Mucosa of descending colon (tissue), 3 donors: Measurements from ENCODE around the gene TRAPPC10. TPM values are rescaled to one million over a fixed set of nuclear protein-coding genes. Genes with fewer than 3 reads are reported as not detected.
"Not testable (repeated sequence)": the region's sequence is repeated elsewhere in the genome, so short reads cannot be mapped to it uniquely, and the experiment has no call there.

Experiments
- ATAC-seq: fragments of 200-7000 bp; cut with Tn5 transposase; one replicate; pipeline ENCODE4 v1.9.1; 2020; ENCODE audit warnings: mild to moderate bottlenecking, moderate library complexity
- DNase-seq, 3 donors: peaks; one replicate each; pipeline ENCODE4 v3.0.0-alpha.2; 2020
- H3K36me3 ChIP-seq: fragments of 200-600 bp; one replicate; pipeline ENCODE4 v1.8.0; 2021; ENCODE audit warnings: low read depth, mild to moderate bottlenecking
- H3K4me1 ChIP-seq: fragments of 200-600 bp; one replicate; pipeline ENCODE4 v1.8.0; 2021; ENCODE audit warnings: low read depth, mild to moderate bottlenecking
- H3K4me3 ChIP-seq: fragments of 200-600 bp; one replicate; pipeline ENCODE4 v1.8.0; 2021; ENCODE audit warnings: mild to moderate bottlenecking
- H3K9me3 ChIP-seq: fragments of 200-600 bp; one replicate; pipeline ENCODE4 v1.8.0; 2021; ENCODE audit warnings: mild to moderate bottlenecking
- intact Hi-C, 2 donors: fragments of 100-400 bp; cut with DNase I in 1 of 2; cut with micrococcal nuclease in 1 of 2; formaldehyde crosslinking; loops; one replicate each; pipeline versions ENCODE4 v1.11.0 to v1.11.1; 2022; cut with DNase I, micrococcal nuclease
- total RNA-seq, 3 donors: library from RNA; stranded (reverse); fragmentation: NEBNext Ultra II Directional in 2 of 3; extraction: Animal tissue kit (Norgen Biotek cat#: 25700) in 2 of 3; gene quantifications; one replicate each; pipeline versions ENCODE4 v1.2.1 to v1.2.4, GENCODE V29; 2021 to 2023
- TF ChIP-seq, protein P1 (sequence below): fragments of 200-600 bp; IDR thresholded peaks from one replicate; pipeline ENCODE4 v1.8.0; 2022; ENCODE audit warnings: antibody characterized with exemption, mild to moderate bottlenecking
- donor health status: DM: no; HTN: no; CAD: no; lungs with moderate emphysema.
- donor health status: DM: no; HTN: no; CAD: no.
- donor health status: DM: no; HTN: yes; CAD: no.

The TRAPPC10 gene
- total RNA-seq, 3 donors from 2014 or later, result 57.7 to 86.8 (median 61.9) TPM

DNA sequence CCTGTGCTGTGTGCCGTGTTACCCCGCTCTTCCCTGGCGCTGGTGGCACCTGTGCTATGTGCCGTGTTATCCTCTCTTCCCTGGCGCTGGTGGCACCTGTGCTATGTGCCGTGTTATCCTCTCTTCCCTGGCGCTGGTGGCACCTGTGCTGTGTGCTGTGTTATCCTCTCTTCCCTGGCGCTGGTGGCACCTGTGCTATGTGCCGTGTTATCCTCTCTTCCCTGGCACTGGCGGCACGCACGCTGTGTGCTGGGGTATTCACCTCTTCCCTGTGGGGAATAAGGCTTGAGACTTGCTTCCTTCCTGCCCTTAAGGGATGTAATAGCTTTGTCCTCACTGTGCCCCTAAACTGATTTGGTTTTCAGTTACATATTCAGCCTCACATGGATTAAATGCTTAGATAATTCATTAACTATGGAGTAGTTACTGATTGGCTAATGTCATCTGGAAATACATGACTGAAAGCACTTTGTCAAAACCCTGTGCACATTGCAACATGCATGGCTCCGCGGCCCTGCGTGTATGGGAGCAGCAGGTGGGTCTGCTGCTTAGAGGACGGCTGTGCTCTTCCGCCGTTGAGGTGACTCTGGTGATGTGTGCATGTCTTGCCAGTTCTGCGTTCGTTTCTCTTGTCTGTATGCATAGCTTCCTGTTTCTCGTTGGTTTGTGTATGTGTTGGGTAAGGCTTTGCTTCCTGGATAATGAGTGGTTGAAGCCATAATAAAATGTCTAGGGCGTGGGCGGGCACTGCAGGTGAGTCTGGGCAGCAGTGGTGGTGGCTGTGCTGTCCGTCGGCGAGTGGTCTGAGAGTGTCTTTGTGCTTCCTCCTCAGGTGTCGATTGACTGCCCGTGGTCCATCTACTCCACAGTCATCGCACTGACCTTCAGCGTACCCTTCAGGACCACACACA is 77.1 kb downstream of the TRAPPC10 start:
- TF ChIP-seq, protein P1, sequence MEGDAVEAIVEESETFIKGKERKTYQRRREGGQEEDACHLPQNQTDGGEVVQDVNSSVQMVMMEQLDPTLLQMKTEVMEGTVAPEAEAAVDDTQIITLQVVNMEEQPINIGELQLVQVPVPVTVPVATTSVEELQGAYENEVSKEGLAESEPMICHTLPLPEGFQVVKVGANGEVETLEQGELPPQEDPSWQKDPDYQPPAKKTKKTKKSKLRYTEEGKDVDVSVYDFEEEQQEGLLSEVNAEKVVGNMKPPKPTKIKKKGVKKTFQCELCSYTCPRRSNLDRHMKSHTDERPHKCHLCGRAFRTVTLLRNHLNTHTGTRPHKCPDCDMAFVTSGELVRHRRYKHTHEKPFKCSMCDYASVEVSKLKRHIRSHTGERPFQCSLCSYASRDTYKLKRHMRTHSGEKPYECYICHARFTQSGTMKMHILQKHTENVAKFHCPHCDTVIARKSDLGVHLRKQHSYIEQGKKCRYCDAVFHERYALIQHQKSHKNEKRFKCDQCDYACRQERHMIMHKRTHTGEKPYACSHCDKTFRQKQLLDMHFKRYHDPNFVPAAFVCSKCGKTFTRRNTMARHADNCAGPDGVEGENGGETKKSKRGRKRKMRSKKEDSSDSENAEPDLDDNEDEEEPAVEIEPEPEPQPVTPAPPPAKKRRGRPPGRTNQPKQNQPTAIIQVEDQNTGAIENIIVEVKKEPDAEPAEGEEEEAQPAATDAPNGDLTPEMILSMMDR, result no peak
- DNase-seq, result peak; percentile 80 to 87 (median 81)
- intact Hi-C loops, result no loop called here
- H3K9me3 ChIP-seq, result no peaks in the 10 kb centered on the region
- H3K4me3 ChIP-seq, result no peak overlapping the region
- ATAC-seq, result peak; percentile 81
- peaks cover 37% of the 10 kb centered on the region for H3K4me1 ChIP-seq
- peaks cover 3% of the 10 kb centered on the region for H3K36me3 ChIP-seq

DNA sequence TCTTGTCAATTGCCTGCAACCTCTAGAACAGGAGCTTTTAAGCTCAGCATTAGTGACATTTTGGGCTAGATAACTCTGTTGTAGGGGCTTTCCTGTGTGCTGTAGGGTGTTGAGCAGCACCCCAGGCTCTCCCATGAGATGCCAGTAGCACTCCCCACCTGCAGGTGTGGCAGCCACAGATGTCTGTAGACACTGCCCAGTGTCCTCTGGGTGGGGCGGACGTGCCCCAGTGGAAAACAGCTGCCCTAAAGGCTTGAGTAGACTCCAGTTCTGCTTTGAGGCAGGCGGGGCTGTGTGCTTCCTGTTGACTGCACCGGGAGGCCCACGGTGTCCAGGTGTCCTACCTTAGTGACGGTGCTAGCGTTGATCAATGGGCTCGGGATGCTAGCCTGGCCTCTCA is 78.2 kb downstream of the TRAPPC10 start:
- Histone ChIP-seq H3K9me3 (no peaks in the 10 kb centered on the region), H3K4me3 (no peak overlapping the region), H3K4me1 (peaks cover 39% of the 10 kb centered on the region), H3K36me3 (peaks cover 3% of the 10 kb centered on the region)
- TF ChIP-seq, protein P1, result no peak
- ATAC-seq (peak; percentile 80), DNase-seq (peak; percentile 90 to 93 (median 91))
- intact Hi-C loops, result no loop called here

GRCh38 chr21:44092211-44092610 is 80.1 kb downstream of the TRAPPC10 start:
- Histone ChIP-seq H3K36me3 (peaks cover 3% of the 10 kb centered on the region), H3K4me3 (no peak overlapping the region), H3K9me3 (no peaks in the 10 kb centered on the region), H3K4me1 (peaks cover 40% of the 10 kb centered on the region)
- TF ChIP-seq, protein P1, result no peak
- ATAC-seq (no peak), DNase-seq (peak in 2 of 3 donors; percentile 45 to 51)
- intact Hi-C loops, result no loop called here

DNA sequence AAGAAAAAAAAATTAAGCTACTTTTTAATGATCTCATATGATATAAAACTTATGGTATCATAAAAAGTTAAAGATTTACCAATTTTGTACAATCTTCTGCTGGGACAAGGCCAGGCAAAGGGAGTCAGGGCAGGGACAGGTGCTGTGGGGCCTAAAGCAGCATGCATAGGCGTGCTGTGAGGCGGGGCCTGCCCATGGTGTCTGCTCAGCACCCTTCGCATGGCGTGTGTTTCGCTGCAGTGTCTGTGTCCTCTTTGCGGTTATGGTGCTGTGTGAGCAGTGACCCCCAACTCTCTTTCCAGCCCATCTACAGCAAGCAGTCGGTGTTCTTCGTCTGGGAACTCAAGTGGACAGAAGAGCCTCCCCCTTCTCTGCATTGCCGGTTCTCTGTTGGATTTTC is 81.7 kb downstream of the TRAPPC10 start:
- peaks cover 3% of the 10 kb centered on the region for H3K36me3 ChIP-seq
- intact Hi-C loops, result no loop called here
- no peaks in the 10 kb centered on the region for H3K9me3 ChIP-seq
- ATAC-seq (peak; percentile 74), DNase-seq (peak; percentile 82 to 84 (median 83))
- H3K4me3 ChIP-seq, result no peak overlapping the region
- H3K4me1 ChIP-seq, result peaks cover 25% of the 10 kb centered on the region
- TF ChIP-seq, protein P1, result no peak

- peaks cover 3% of the 10 kb centered on the region for H3K36me3 ChIP-seq
- H3K4me1 ChIP-seq, result peaks cover 24% of the 10 kb centered on the region
Observed at GRCh38 chr21:44094832-44095231, 82.7 kb downstream of the TRAPPC10 start.

GRCh38 chr21:44098507-44098906 is 86.4 kb downstream of the TRAPPC10 start:
- ATAC-seq, H3K4me1 ChIP-seq, H3K36me3 ChIP-seq, H3K9me3 ChIP-seq, DNase-seq, H3K4me3 ChIP-seq, intact Hi-C loops: not testable (repeated sequence)

More at GRCh38 chr21:44094832-44095231, 82.7 kb downstream of the TRAPPC10 start:
- DNase-seq, result no peak
- intact Hi-C loops, result no loop called here
- TF ChIP-seq, protein P1, result no peak
- Histone ChIP-seq H3K9me3 (no peaks in the 10 kb centered on the region), H3K4me3 (no peak overlapping the region)
- ATAC-seq, result no peak

DNA sequence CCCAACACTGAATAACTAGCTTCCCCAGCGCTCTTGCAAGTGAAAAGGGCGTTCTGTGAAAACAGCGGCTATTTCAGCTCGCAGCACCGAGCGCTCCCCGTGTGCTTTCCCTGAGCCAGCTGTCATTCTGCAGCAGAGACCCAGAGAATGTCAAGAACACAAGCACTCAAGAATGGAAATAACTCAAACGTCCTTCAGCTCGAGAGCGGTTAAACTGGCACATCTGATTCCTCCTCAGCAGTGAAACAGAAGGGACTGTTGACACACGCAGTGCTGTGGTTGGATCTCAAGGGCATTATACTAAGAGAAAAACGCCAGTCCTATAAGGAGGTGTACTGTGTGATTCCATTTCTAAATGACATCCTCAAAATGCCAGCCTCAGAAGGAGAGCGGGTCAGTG is 86.9 kb downstream of the TRAPPC10 start:
- ATAC-seq, intact Hi-C loops, H3K9me3 ChIP-seq, H3K4me1 ChIP-seq, DNase-seq, H3K4me3 ChIP-seq, H3K36me3 ChIP-seq: not testable (repeated sequence)

- H3K9me3 ChIP-seq, H3K4me1 ChIP-seq, H3K36me3 ChIP-seq, intact Hi-C loops, H3K4me3 ChIP-seq: not testable (repeated sequence)
- peak; percentile 97 for ATAC-seq
- peak; percentile 25 to 57 (median 40) for DNase-seq
Observed at GRCh38 chr21:44107026-44107501, 95.0 kb downstream of the TRAPPC10 start, which contains the start of gene PWP2. PWP2 (plus strand) TSS chr21:44107399; CDS start chr21:44107417, 18 bp downstream.

GRCh38 chr21:44107589-44107988 is 95.5 kb downstream of the TRAPPC10 start:
- DNase-seq, intact Hi-C loops, H3K36me3 ChIP-seq, H3K4me1 ChIP-seq, H3K4me3 ChIP-seq, H3K9me3 ChIP-seq: not testable (repeated sequence)
- ATAC-seq, result peak; percentile 85
